Measurements from ENCODE around the gene RNF166. TPM values are rescaled to one million over a fixed set of nuclear protein-coding genes. Genes with fewer than 3 reads are reported as not detected.
A peak's percentile ranks its signal among the peaks of the same experiment; 100 is the strongest.

Gene RNF166
- total RNA-seq, 4 donors from 2014 or later, result 14.7 to 21.8 (median 17.7) TPM

DNA sequence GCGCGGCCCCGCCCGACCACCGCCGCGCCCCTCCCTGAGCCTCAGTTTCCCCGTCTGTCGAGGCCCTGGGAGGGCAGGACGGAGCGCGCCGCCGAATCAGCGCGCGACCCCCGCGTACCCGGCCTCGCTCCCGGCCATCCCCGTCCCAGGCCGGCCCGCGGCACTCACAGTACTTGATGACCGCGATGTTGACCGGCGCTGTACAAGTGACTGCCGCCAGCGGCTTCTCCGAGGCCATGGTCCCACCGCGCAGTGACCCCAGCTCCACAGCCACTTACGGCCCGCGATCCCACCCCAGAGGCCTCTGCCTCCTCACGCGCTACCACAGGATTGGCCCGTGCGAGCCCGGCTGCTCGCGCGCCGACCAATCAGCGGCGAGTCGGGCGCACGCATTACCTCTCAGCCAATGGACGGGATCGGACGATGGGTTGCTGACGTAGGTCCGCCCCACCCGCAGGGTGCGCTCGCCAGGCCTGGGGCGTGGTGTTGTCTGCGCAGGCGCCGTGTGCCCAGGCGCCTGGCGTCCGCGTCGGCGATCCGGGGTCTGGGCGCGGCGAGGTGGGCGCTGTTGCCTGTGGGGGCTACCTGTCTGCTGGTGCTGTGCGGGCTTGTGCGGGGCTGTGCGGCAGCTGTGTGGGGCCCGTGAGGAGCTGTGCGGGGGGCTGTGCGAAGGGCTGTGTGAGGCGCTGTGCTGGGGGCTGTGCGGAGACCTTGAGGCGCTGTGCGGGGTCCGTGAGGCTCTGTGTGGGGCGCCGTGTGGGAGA, 43.2 kb downstream of the RNF166 start, which contains the start of gene MVD:
TSS of gene MVD (minus strand) at position 249 of the 764 bp plus-strand sequence. CDS start at position 238, 11 bp downstream.
- 1% methylated on average over 31 to 71 of the region's 88 CpGs for WGBS, 2 donors
- TF ChIP-seq, protein P1, sequence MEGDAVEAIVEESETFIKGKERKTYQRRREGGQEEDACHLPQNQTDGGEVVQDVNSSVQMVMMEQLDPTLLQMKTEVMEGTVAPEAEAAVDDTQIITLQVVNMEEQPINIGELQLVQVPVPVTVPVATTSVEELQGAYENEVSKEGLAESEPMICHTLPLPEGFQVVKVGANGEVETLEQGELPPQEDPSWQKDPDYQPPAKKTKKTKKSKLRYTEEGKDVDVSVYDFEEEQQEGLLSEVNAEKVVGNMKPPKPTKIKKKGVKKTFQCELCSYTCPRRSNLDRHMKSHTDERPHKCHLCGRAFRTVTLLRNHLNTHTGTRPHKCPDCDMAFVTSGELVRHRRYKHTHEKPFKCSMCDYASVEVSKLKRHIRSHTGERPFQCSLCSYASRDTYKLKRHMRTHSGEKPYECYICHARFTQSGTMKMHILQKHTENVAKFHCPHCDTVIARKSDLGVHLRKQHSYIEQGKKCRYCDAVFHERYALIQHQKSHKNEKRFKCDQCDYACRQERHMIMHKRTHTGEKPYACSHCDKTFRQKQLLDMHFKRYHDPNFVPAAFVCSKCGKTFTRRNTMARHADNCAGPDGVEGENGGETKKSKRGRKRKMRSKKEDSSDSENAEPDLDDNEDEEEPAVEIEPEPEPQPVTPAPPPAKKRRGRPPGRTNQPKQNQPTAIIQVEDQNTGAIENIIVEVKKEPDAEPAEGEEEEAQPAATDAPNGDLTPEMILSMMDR (IDR thresholded peaks at IDR 0.05), result no peak
- no peak for TF ChIP-seq POLR2A (IDR thresholded peaks at IDR 0.05)
- DNase-seq (ENCODE audit: low spot score in 2 of 2), result peak; percentile 96 to 99
- intact Hi-C loops (cut with DNase I; ENCODE audit: low total_unique reads), result no loop called here
- peak within 1 kb of the TSS; percentile 79 for H3K4me3 ChIP-seq (ENCODE audit: low read depth, poor library complexity, severe bottlenecking)

DNA sequence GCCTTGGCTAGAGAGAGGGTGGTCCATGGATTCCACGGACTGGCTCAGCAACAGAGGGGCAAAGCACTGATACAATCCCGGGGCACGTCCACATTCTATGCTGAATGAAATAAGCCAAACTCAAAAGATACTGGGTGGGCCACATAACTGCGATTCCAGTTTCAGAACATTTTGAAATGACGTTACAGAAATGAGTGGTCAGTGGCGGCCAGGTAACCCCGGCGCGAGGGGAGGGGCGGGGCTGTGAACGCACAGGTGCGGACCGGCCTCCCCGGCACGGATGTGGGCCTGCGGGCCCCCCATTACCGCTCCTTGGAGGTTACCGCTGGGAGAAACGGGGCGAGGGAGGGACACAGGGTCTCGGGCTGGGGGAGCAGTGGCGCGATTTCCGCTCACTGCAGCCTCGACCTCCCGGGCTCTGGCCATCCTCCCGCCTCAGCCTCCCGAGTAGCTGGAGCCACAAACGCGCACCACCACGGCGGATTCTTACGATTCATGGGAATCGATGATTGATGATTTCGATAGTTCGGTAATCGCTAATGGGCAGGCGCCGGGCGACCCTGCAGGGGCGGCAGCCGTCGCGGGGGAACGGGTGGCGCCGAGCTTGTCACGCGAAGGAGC, 43.9 kb downstream of the RNF166 start:
- intact Hi-C loops (cut with DNase I; ENCODE audit: low total_unique reads), result no loop called here
- 2 to 3% methylated on average over 41 to 46 of the region's 49 CpGs for WGBS, 2 donors
- peak overlapping the region; percentile 63 for H3K4me3 ChIP-seq (ENCODE audit: low read depth, poor library complexity, severe bottlenecking)
- peak in 1 of 2 donors; percentile 86 for DNase-seq (ENCODE audit: low spot score in 2 of 2)
- TF ChIP-seq, protein P1 (IDR thresholded peaks at IDR 0.05), result no peak
- no peak for TF ChIP-seq POLR2A (IDR thresholded peaks at IDR 0.05)

DNA sequence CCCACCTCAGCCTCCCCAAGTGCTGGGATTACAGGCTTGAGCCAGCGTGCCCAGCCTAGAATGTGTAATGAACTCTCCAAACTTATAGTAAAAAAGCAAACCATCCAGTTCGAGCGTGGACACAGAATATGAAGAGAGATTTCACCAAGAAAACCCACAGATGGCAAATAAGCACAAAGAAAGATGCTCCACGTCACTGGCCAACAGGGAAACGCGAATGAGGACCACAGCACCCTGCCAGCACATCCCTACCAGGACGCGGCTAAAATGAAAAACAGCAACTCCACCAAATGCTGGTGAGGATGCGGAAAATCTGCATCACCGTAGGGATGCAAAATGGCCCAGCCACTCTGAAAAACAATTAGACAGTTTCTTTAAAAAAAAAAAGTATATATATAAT, 44.7 kb downstream of the RNF166 start:
- WGBS, 2 donors, result 70 to 75% methylated on average over 10 of the region's 10 CpGs
- DNase-seq (ENCODE audit: low spot score in 2 of 2), result no peak
- intact Hi-C loops (cut with DNase I; ENCODE audit: low total_unique reads), result no loop called here
- TF ChIP-seq, protein P1 (IDR thresholded peaks at IDR 0.05), result no peak
- no peak for TF ChIP-seq POLR2A (IDR thresholded peaks at IDR 0.05)
- H3K4me3 ChIP-seq (ENCODE audit: low read depth, poor library complexity, severe bottlenecking), result no peak overlapping the region

DNA sequence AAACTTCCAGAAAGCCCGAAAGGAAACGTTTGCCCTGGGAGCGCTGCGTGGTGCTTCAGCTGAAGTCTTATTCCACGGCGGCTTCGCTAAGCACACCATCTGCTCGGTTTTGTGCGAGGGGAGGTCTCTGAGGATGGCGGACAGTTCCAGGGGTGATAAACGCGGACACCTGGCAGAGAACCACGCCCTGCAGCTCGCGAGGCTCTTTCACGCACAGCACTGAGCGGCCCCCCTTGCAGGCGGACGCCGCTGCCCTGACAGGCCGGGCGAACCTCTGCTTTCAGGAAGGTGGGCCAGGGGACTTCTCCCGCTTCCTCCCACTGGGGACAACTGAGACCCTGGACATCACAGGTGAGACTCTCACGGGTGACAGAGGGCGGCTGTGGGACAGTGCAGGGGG, 47.0 kb downstream of the RNF166 start:
- intact Hi-C loops (cut with DNase I; ENCODE audit: low total_unique reads), result no loop called here

DNA sequence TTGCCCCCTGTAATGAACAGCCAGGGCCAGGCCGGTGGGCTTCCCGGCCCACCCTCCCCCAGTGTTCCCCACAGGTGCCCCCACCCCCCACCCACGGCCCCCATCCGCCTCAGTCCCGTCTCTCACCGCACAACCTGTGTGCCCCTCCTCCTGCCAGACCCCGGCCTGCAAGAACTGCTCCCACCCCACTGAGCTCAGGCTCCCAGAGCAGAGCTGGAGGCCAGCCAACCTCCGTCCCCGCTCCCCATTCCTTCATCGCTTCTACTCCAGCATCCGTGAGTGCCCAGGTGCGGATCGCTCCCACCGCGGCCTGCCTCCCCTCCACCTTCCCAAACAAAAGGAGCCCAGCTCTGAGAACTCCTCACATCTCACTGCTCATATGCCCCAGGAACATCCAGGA, 47.5 kb downstream of the RNF166 start:
- WGBS, 2 donors, result 92 to 94% methylated on average over 14 to 15 of the region's 15 CpGs
- no peak for DNase-seq (ENCODE audit: low spot score in 2 of 2)
- intact Hi-C loops (cut with DNase I; ENCODE audit: low total_unique reads), result no loop called here
- TF ChIP-seq POLR2A (IDR thresholded peaks at IDR 0.05), result no peak
- TF ChIP-seq, protein P1 (IDR thresholded peaks at IDR 0.05), result no peak
- H3K4me3 ChIP-seq (ENCODE audit: low read depth, poor library complexity, severe bottlenecking), result no peak overlapping the region

More for the DNA sequence above, 47.0 kb downstream of the RNF166 start:
- DNase-seq (ENCODE audit: low spot score in 2 of 2), result no peak
- WGBS, 2 donors, result 91 to 96% methylated on average over 16 to 24 of the region's 25 CpGs
- H3K4me3 ChIP-seq (ENCODE audit: low read depth, poor library complexity, severe bottlenecking), result no peak overlapping the region
- no peak for TF ChIP-seq POLR2A (IDR thresholded peaks at IDR 0.05)
- TF ChIP-seq, protein P1 (IDR thresholded peaks at IDR 0.05), result no peak

Measured in lower leg skin (tissue), 4 donors.